Spinal cord (tissue), 10 donors: ENCODE data around the gene CHST2. TPM values are rescaled to one million over a fixed set of nuclear protein-coding genes. Genes with fewer than 3 reads are reported as not detected.
"Not testable (repeated sequence)": the region's sequence is repeated elsewhere in the genome, so short reads cannot be mapped to it uniquely, and the experiment has no call there.

Experiments used
- DNase-seq, 6 donors: peaks; one replicate each; pipeline versions ENCODE4 v3.0.0 to v3.0.0-alpha.2; 2013 to 2015; ENCODE audit warnings: low spot score in 6 of 6, low read depth in 4 of 6
- H3K27ac ChIP-seq: one replicate; pipeline ENCODE4 v1.5.1; 2013; ENCODE audit warnings: low read depth, low read length, control low read depth
- H3K27me3 ChIP-seq: one replicate; pipeline ENCODE4 v1.6.1; 2013; ENCODE audit warnings: low read length; ENCODE audit not compliant: control insufficient read depth, insufficient read depth
- H3K36me3 ChIP-seq: one replicate; pipeline ENCODE4 v1.6.1; 2013; ENCODE audit warnings: low read length; ENCODE audit not compliant: control insufficient read depth, insufficient read depth
- H3K4me1 ChIP-seq: one replicate; pipeline ENCODE4 v1.6.1; 2013; ENCODE audit warnings: low read length; ENCODE audit not compliant: control insufficient read depth, insufficient read depth
- H3K4me3 ChIP-seq: one replicate; pipeline ENCODE4 v1.5.1; 2013; ENCODE audit warnings: low read depth, low read length, control low read depth
- H3K9me3 ChIP-seq: one replicate; pipeline ENCODE4 v1.6.1; 2013; ENCODE audit warnings: low read length; ENCODE audit not compliant: control insufficient read depth, insufficient read depth
- WGBS: methylation state at CpG from one replicate; pipeline ENCODE4 v1.1.5; 2013; ENCODE audit warnings: missing lambda C conversion rate; ENCODE audit not compliant: insufficient coverage; 5-methylcytosine and 5-hydroxymethylcytosine counted together
- long read RNA-seq, 4 donors: transcript quantifications; one replicate each; lab custom pipeline, GENCODE V29; 2026
- polyA plus RNA-seq, 2 donors: library from polyadenylated mRNA; unstranded; fragments of 120-200 nt; gene quantifications; one replicate each; pipeline ENCODE4 v1.2.1, GENCODE V29; 2013; ENCODE audit not compliant: insufficient read length in 2 of 2
- total RNA-seq, 2 donors: library from RNA; depleted of rRNA in 1 of 2; stranded (reverse); fragments of 120-200 nt in 1 of 2; fragments of >200 nt in 1 of 2; gene quantifications; one replicate each; pipeline versions ENCODE4 v1.2.3 to v1.2.4, GENCODE V29; 2013 to 2014
- donor health status: healthy.

CHST2 gene
- 10 to 100 TPM; 14.2 to 21.5 TPM for total RNA-seq
- 10 to 100 TPM; 26.3 to 29.6 TPM for polyA plus RNA-seq
- long read RNA-seq, donor 1, full-length matches to known transcripts, result 20 of 40 reads
- long read RNA-seq, donor 1, partial matches to known transcripts, result 20 of 40 reads
- long read RNA-seq, donor 1, other reads (novel, unspliced or antisense), result 0 of 40 reads
- long read RNA-seq, donor 2, full-length matches to known transcripts, result 3 of 3 reads
- long read RNA-seq, donor 2, partial matches to known transcripts, result 0 of 3 reads
- long read RNA-seq, donor 2, other reads (novel, unspliced or antisense), result 0 of 3 reads
- long read RNA-seq, donor 3, full-length matches to known transcripts, result 5 of 5 reads
- long read RNA-seq, donor 3, partial matches to known transcripts, result 0 of 5 reads
- long read RNA-seq, donor 3, other reads (novel, unspliced or antisense), result 0 of 5 reads
- long read RNA-seq, donor 4, full-length matches to known transcripts, result 46 of 86 reads
- long read RNA-seq, donor 4, partial matches to known transcripts, result 33 of 86 reads
- long read RNA-seq, donor 4, other reads (novel, unspliced or antisense), result 7 of 86 reads

- WGBS, result under 1% methylated on average over 102 of the region's 102 CpGs
- H3K9me3 ChIP-seq, result no peaks in the 10 kb centered on the region
- peaks cover 23% of the 10 kb centered on the region for H3K4me1 ChIP-seq
- peak within 1 kb of the TSS; percentile 89 for H3K4me3 ChIP-seq
- H3K27ac ChIP-seq, result peak within 1 kb of the TSS; percentile 84
- peak; percentile 60 to 95 (median 73) for DNase-seq
- peaks cover 17% of the 10 kb centered on the region for H3K27me3 ChIP-seq
- H3K36me3 ChIP-seq, result peaks cover 12% of the 10 kb centered on the region
Observed at GRCh38 chr3:143119009-143119914, at the start of gene CHST2. Gene CHST2 (plus strand): TSS chr3:143119771. CDS start chr3:143120817, 1,046 bp downstream.

GRCh38 chr3:143070977-143071551 is 48.5 kb upstream of the CHST2 start:
- H3K4me3 ChIP-seq, result no peak overlapping the region
- no peaks in the 10 kb centered on the region for H3K27me3 ChIP-seq
- H3K36me3 ChIP-seq, result no peaks in the 10 kb centered on the region
- no peak for DNase-seq
- no peaks in the 10 kb centered on the region for H3K9me3 ChIP-seq
- H3K4me1 ChIP-seq, result no peaks in the 10 kb centered on the region
- no peak overlapping the region for H3K27ac ChIP-seq
- 60% methylated on average over 3 of the region's 3 CpGs for WGBS

- Histone ChIP-seq H3K4me3 (no peak overlapping the region), H3K36me3 (no peaks in the 10 kb centered on the region)
Observed at GRCh38 chr3:143071776-143072175, 47.8 kb upstream of the CHST2 start.

GRCh38 chr3:143072298-143073020 is 47.1 kb upstream of the CHST2 start:
- not testable (repeated sequence) for H3K9me3 ChIP-seq, H3K36me3 ChIP-seq, DNase-seq, H3K4me3 ChIP-seq, H3K27me3 ChIP-seq, H3K27ac ChIP-seq, H3K4me1 ChIP-seq
- 99% methylated on average over 9 of the region's 12 CpGs for WGBS

More at GRCh38 chr3:143071776-143072175, 47.8 kb upstream of the CHST2 start:
- no peak overlapping the region for H3K27ac ChIP-seq
- H3K27me3 ChIP-seq, result no peaks in the 10 kb centered on the region
- H3K9me3 ChIP-seq, result no peaks in the 10 kb centered on the region
- no peaks in the 10 kb centered on the region for H3K4me1 ChIP-seq
- no peak for DNase-seq
- WGBS, result 89% methylated on average over 4 of the region's 6 CpGs

GRCh38 chr3:143073541-143073940 is 46.0 kb upstream of the CHST2 start:
- H3K4me1 ChIP-seq, H3K9me3 ChIP-seq, H3K4me3 ChIP-seq, H3K27me3 ChIP-seq, DNase-seq, H3K36me3 ChIP-seq, H3K27ac ChIP-seq: not testable (repeated sequence)
- 100% methylated on average over 1 of the region's 15 CpGs for WGBS

GRCh38 chr3:143073983-143074382 is 45.6 kb upstream of the CHST2 start:
- H3K27ac ChIP-seq, H3K27me3 ChIP-seq, H3K36me3 ChIP-seq, H3K4me3 ChIP-seq, H3K9me3 ChIP-seq, H3K4me1 ChIP-seq, DNase-seq: not testable (repeated sequence)
- WGBS, result no CpG with 5 or more reads among the region's 5 CpGs

GRCh38 chr3:143078883-143079282 is 40.7 kb upstream of the CHST2 start:
- Histone ChIP-seq H3K27ac (no peak overlapping the region), H3K4me3 (no peak overlapping the region), H3K9me3 (no peaks in the 10 kb centered on the region), H3K4me1 (no peaks in the 10 kb centered on the region), H3K27me3 (no peaks in the 10 kb centered on the region), H3K36me3 (no peaks in the 10 kb centered on the region)
- 84% methylated on average over 3 of the region's 4 CpGs for WGBS
- DNase-seq, result no peak

- no peak overlapping the region for H3K27ac ChIP-seq
- no peaks in the 10 kb centered on the region for H3K27me3 ChIP-seq
- no peaks in the 10 kb centered on the region for H3K9me3 ChIP-seq
- H3K4me1 ChIP-seq, result no peaks in the 10 kb centered on the region
- WGBS, result 83% methylated on average over 2 of the region's 5 CpGs
- no peaks in the 10 kb centered on the region for H3K36me3 ChIP-seq
- no peak for DNase-seq
- H3K4me3 ChIP-seq, result no peak overlapping the region
Observed at GRCh38 chr3:143080196-143080595, 39.4 kb upstream of the CHST2 start.

GRCh38 chr3:143081365-143081764 is 38.2 kb upstream of the CHST2 start:
- H3K4me3 ChIP-seq, result no peak overlapping the region
- WGBS, result no CpG with 5 or more reads among the region's 1 CpG

More at GRCh38 chr3:143081365-143081764, 38.2 kb upstream of the CHST2 start:
- Histone ChIP-seq H3K27me3 (no peaks in the 10 kb centered on the region), H3K9me3 (no peaks in the 10 kb centered on the region), H3K27ac (no peak overlapping the region), H3K36me3 (no peaks in the 10 kb centered on the region), H3K4me1 (no peaks in the 10 kb centered on the region)
- no peak for DNase-seq
